CD4-positive, alpha-beta memory T cell (primary cell): Measurements from ENCODE around the gene NCLN. TPM values are rescaled to one million over a fixed set of nuclear protein-coding genes. Genes with fewer than 3 reads are reported as not detected.

Experiments used
- CTCF ChIA-PET: fragments of 350-600 bp; sonication (Branson Sonifier 250); formaldehyde crosslinking; loops from one replicate; lab custom pipeline; 2021; ENCODE audit warnings: inconsistent platforms; ENCODE audit not compliant: partially characterized antibody; lab: Charles Lee
- POLR2A ChIA-PET: fragments of 350-600 bp; sonication (Branson Sonifier 250); formaldehyde crosslinking; loops from one replicate; lab custom pipeline; 2021; ENCODE audit not compliant: partially characterized antibody; lab: Charles Lee
- DNase-seq, 5 donors: peaks; one replicate each; pipeline versions ENCODE4 v3.0.0 to v3.0.0-alpha.2; 2020 to 2022; ENCODE audit warnings: mixed read lengths in 1 of 5
- H3K27ac ChIP-seq: one replicate; pipeline ENCODE4 v1.7.0; 2013; ENCODE audit warnings: low read depth, low read length
- H3K27me3 ChIP-seq: 2 replicates; pipeline ENCODE4 v1.7.0; 2013; ENCODE audit warnings: mild to moderate bottlenecking, low read length, moderate library complexity; ENCODE audit not compliant: insufficient read depth
- H3K36me3 ChIP-seq: 2 replicates; pipeline ENCODE4 v1.7.0; 2013; ENCODE audit warnings: mild to moderate bottlenecking, low read length, moderate library complexity; ENCODE audit not compliant: insufficient read depth
- H3K4me1 ChIP-seq: 2 replicates; pipeline ENCODE4 v1.7.0; 2013; ENCODE audit warnings: mild to moderate bottlenecking, low read length, moderate library complexity; ENCODE audit not compliant: insufficient read depth
- H3K4me3 ChIP-seq, 2 donors: one replicate each; pipeline ENCODE4 v1.7.0; 2013; ENCODE audit warnings: low read length in 2 of 2, mild to moderate bottlenecking in 1 of 2
- H3K9me3 ChIP-seq, 2 donors: one replicate each; pipeline ENCODE4 v1.7.0; 2013; ENCODE audit warnings: low read length in 2 of 2, control low read depth in 1 of 2; ENCODE audit not compliant: control insufficient read depth in 1 of 2
- H3K27ac Mint-ChIP-seq, 7 donors: one replicate each; pipeline ENCODE4 v1.8.0; 2020 to 2021; ENCODE audit warnings: mixed read lengths in 7 of 7, mild to moderate bottlenecking in 6 of 7, inconsistent platforms in 3 of 7, moderate library complexity in 3 of 7
- H3K27me3 Mint-ChIP-seq, 2 donors: one replicate each; pipeline ENCODE4 v1.8.0; 2020 to 2021; ENCODE audit warnings: mixed read lengths in 2 of 2
- H3K36me3 Mint-ChIP-seq, 2 donors: one replicate each; pipeline ENCODE4 v1.8.0; 2020 to 2021; ENCODE audit warnings: mixed read lengths in 2 of 2, inconsistent platforms in 1 of 2, mild to moderate bottlenecking in 1 of 2
- H3K4me1 Mint-ChIP-seq, 4 donors: one replicate each; pipeline ENCODE4 v1.8.0; 2020 to 2021; ENCODE audit warnings: mixed read lengths in 4 of 4, mild to moderate bottlenecking in 1 of 4
- H3K4me3 Mint-ChIP-seq, 8 donors: one replicate each; pipeline ENCODE4 v1.8.0; 2020 to 2021; ENCODE audit warnings: mixed read lengths in 8 of 8, mild to moderate bottlenecking in 7 of 8, moderate library complexity in 6 of 8, inconsistent platforms in 3 of 8
- H3K9me3 Mint-ChIP-seq, 8 donors: one replicate each; pipeline ENCODE4 v1.8.0; 2020 to 2021; ENCODE audit warnings: mixed read lengths in 8 of 8, mild to moderate bottlenecking in 5 of 8, inconsistent platforms in 3 of 8, moderate library complexity in 1 of 8
- intact Hi-C: fragments of 100-400 bp; cut with micrococcal nuclease; formaldehyde crosslinking; loops from one replicate; pipeline ENCODE4 v1.15.1; 2023
- polyA plus RNA-seq, 2 donors: library from polyadenylated mRNA; unstranded; fragments of 300-500 nt; fragmentation: Illumina TruSeq; gene quantifications; one replicate each; pipeline ENCODE4 v1.2.3, GENCODE V29; 2021
- total RNA-seq, 2 experiments: library from RNA; stranded (reverse); gene quantifications; one replicate each; pipeline ENCODE4 v1.2.3, GENCODE V29; 2021

Gene NCLN
- total and polyA plus RNA-seq, 4 experiments from 2014 or later = 25.1 to 59.3 (median 49.3) TPM

- Histone ChIP-seq H3K4me1 (peaks cover 9% of the 10 kb centered on the region), H3K4me3 (no peak overlapping the region), H3K27me3 (no peaks in the 10 kb centered on the region), H3K9me3 (no peaks in the 10 kb centered on the region), H3K27ac (no peak overlapping the region), H3K36me3 (no peaks in the 10 kb centered on the region)
- Mint-ChIP-seq H3K9me3 (no peaks in the 10 kb centered on the region), H3K4me1 (peaks cover 10 to 15% (median 10%) of the 10 kb centered on the region in 4 donors), H3K27me3 (no peaks in the 10 kb centered on the region), H3K4me3 (no peak overlapping the region), H3K27ac (no peak overlapping the region), H3K36me3 (peaks cover 15 to 16% of the 10 kb centered on the region in 2 donors)
- intact Hi-C loops = no loop called here
- ChIA-PET POLR2A (no interaction called here), CTCF (no interaction called here)
- no peak for DNase-seq
Observed at GRCh38 chr19:3193256-3194105, 7.8 kb downstream of the NCLN start.

- H3K27me3 Mint-ChIP-seq = no peaks in the 10 kb centered on the region
- ChIA-PET POLR2A (no interaction called here), CTCF (no interaction called here)
- no peaks in the 10 kb centered on the region for H3K9me3 Mint-ChIP-seq
- H3K4me3 ChIP-seq = no peak overlapping the region
- no peak overlapping the region for H3K4me3 Mint-ChIP-seq
- H3K27me3 ChIP-seq = no peaks in the 10 kb centered on the region
- H3K4me1 Mint-ChIP-seq = peaks cover under 1 to 6% (median 5%) of the 10 kb centered on the region in 4 donors
- H3K9me3 ChIP-seq = no peaks in the 10 kb centered on the region
- H3K36me3 Mint-ChIP-seq = peaks cover 13 to 16% of the 10 kb centered on the region in 2 donors
- no peak overlapping the region for H3K27ac ChIP-seq
- H3K4me1 ChIP-seq = no peaks in the 10 kb centered on the region
- no peaks in the 10 kb centered on the region for H3K36me3 ChIP-seq
- intact Hi-C loops = no loop called here
- no peak for DNase-seq
- peak overlapping the region in 1 of 7 donors; percentile 74 for H3K27ac Mint-ChIP-seq
Observed at GRCh38 chr19:3194106-3195087, 8.7 kb downstream of the NCLN start.

GRCh38 chr19:3196064-3196932, 10.6 kb downstream of the NCLN start:
- Histone ChIP-seq H3K27me3 (no peaks in the 10 kb centered on the region), H3K36me3 (no peaks in the 10 kb centered on the region), H3K9me3 (no peaks in the 10 kb centered on the region), H3K27ac (no peak overlapping the region), H3K4me3 (no peak overlapping the region), H3K4me1 (no peaks in the 10 kb centered on the region)
- no peak overlapping the region for H3K27ac Mint-ChIP-seq
- peaks cover 0 to 2% (median 0%) of the 10 kb centered on the region in 4 donors for H3K4me1 Mint-ChIP-seq
- ChIA-PET CTCF (no interaction called here), POLR2A (no interaction called here)
- DNase-seq = no peak
- H3K4me3 Mint-ChIP-seq = no peak overlapping the region
- no peaks in the 10 kb centered on the region for H3K27me3 Mint-ChIP-seq
- H3K36me3 Mint-ChIP-seq = peaks cover 11 to 16% of the 10 kb centered on the region in 2 donors
- intact Hi-C loops = no loop called here
- H3K9me3 Mint-ChIP-seq = no peaks in the 10 kb centered on the region

- no peaks in the 10 kb centered on the region for H3K4me1 ChIP-seq
- no peaks in the 10 kb centered on the region for H3K27me3 ChIP-seq
- H3K4me3 Mint-ChIP-seq = no peak overlapping the region
- no peaks in the 10 kb centered on the region for H3K9me3 ChIP-seq
- CTCF ChIA-PET = no interaction called here
- H3K27me3 Mint-ChIP-seq = no peaks in the 10 kb centered on the region
- DNase-seq = no peak
- H3K27ac ChIP-seq = no peak overlapping the region
- no peaks in the 10 kb centered on the region for H3K4me1 Mint-ChIP-seq
- no peak overlapping the region for H3K4me3 ChIP-seq
- no peak overlapping the region for H3K27ac Mint-ChIP-seq
- peaks cover 11 to 16% of the 10 kb centered on the region in 2 donors for H3K36me3 Mint-ChIP-seq
- H3K36me3 ChIP-seq = no peaks in the 10 kb centered on the region
- POLR2A ChIA-PET = no interaction called here
- no peaks in the 10 kb centered on the region for H3K9me3 Mint-ChIP-seq
- intact Hi-C loops = no loop called here
Observed at GRCh38 chr19:3196933-3197205, 11.1 kb downstream of the NCLN start.

GRCh38 chr19:3198901-3199700, 13.4 kb downstream of the NCLN start:
- Mint-ChIP-seq H3K36me3 (peaks cover 11 to 14% of the 10 kb centered on the region in 2 donors), H3K27me3 (no peaks in the 10 kb centered on the region), H3K4me1 (no peaks in the 10 kb centered on the region), H3K9me3 (no peaks in the 10 kb centered on the region), H3K27ac (no peak overlapping the region), H3K4me3 (no peak overlapping the region)
- no peak for DNase-seq
- POLR2A ChIA-PET = interaction anchor here (0.7 kb wide), 1 partner anchor 10 kb away, joined by 3 read pairs; no protein-coding TSS in a partner anchor
- H3K27me3 ChIP-seq = no peaks in the 10 kb centered on the region
- H3K9me3 ChIP-seq = no peaks in the 10 kb centered on the region
- no peak overlapping the region for H3K27ac ChIP-seq
- H3K4me1 ChIP-seq = no peaks in the 10 kb centered on the region
- intact Hi-C loops = no loop called here
- CTCF ChIA-PET = no interaction called here
- H3K4me3 ChIP-seq = no peak overlapping the region
- H3K36me3 ChIP-seq = no peaks in the 10 kb centered on the region

GRCh38 chr19:3201072-3201700, 15.5 kb downstream of the NCLN start:
- H3K4me3 ChIP-seq = no peak overlapping the region
- no peak for DNase-seq
- H3K27ac ChIP-seq = no peak overlapping the region
- POLR2A ChIA-PET = no interaction called here
- no peaks in the 10 kb centered on the region for H3K36me3 ChIP-seq
- no peaks in the 10 kb centered on the region for H3K4me1 Mint-ChIP-seq
- CTCF ChIA-PET = no interaction called here
- intact Hi-C loops = no loop called here
- H3K4me1 ChIP-seq = no peaks in the 10 kb centered on the region
- H3K27me3 Mint-ChIP-seq = no peaks in the 10 kb centered on the region
- no peak overlapping the region for H3K27ac Mint-ChIP-seq
- H3K36me3 Mint-ChIP-seq = peaks cover 0 to 11% of the 10 kb centered on the region in 2 donors
- no peaks in the 10 kb centered on the region for H3K9me3 Mint-ChIP-seq
- H3K27me3 ChIP-seq = no peaks in the 10 kb centered on the region
- H3K4me3 Mint-ChIP-seq = no peak overlapping the region
- no peaks in the 10 kb centered on the region for H3K9me3 ChIP-seq
